Uterus (tissue), 4 donors: ENCODE results near the gene ZNF610. TPM values are rescaled to one million over a fixed set of nuclear protein-coding genes. Genes with fewer than 3 reads are reported as not detected.

Experiments
- DNase-seq, 2 donors: peaks; one replicate each; pipeline ENCODE4 v3.0.0-alpha.2; 2019 to 2020
- H3K27ac ChIP-seq, 2 donors: fragments of 200-600 bp; sonication (generic); 1 replicate in 1 of 2; 2 replicates in 1 of 2; pipeline ENCODE4 v1.5.1; 2016 to 2018
- H3K27me3 ChIP-seq, 2 donors: fragments of 200-600 bp; sonication (generic); one replicate each; pipeline ENCODE4 v1.5.1; 2018 to 2019; ENCODE audit warnings: control low read depth in 1 of 2
- H3K36me3 ChIP-seq, 2 donors: fragments of 200-600 bp; sonication (generic); one replicate each; pipeline ENCODE4 v1.5.1; 2019; ENCODE audit warnings: control low read depth in 1 of 2
- H3K4me1 ChIP-seq, 2 donors: fragments of 200-600 bp; sonication (generic); one replicate each; pipeline ENCODE4 v1.5.1; 2018 to 2019; ENCODE audit warnings: control low read depth in 1 of 2
- H3K4me3 ChIP-seq, 2 donors: fragments of 200-600 bp; sonication (generic); 1 replicate in 1 of 2; 2 replicates in 1 of 2; pipeline ENCODE4 v1.5.1; 2018 to 2019; ENCODE audit warnings: mild to moderate bottlenecking in 1 of 2
- H3K9me3 ChIP-seq, 2 donors: fragments of 200-600 bp; sonication (generic); one replicate each; pipeline ENCODE4 v1.5.1; 2019; ENCODE audit warnings: control low read depth in 1 of 2
- CTCF ChIP-seq, 4 experiments: fragments of 200-600 bp in 2 of 4; fragments of 450-650 bp in 2 of 4; sonication (generic) in 2 of 4; IDR thresholded peaks; one replicate each; pipeline ENCODE4 v1.5.1; 2016 to 2019; ENCODE audit warnings: antibody characterized with exemption in 4 of 4, mild to moderate bottlenecking in 2 of 4, moderate library complexity in 1 of 4
- POLR2A ChIP-seq, 2 donors: fragments of 450-650 bp; IDR thresholded peaks; one replicate each; pipeline ENCODE4 v1.6.1; 2016; ENCODE audit warnings: antibody characterized with exemption in 2 of 2, mild to moderate bottlenecking in 1 of 2, moderate library complexity in 1 of 2
- intact Hi-C: fragments of 100-400 bp; cut with DNase I; formaldehyde crosslinking; loops from one replicate; pipeline ENCODE4 v1.15.1; 2023; ENCODE audit warnings: low total_unique reads
- total RNA-seq, 4 donors: library from RNA; depleted of rRNA in 3 of 4; stranded (reverse); fragments of >200 nt in 3 of 4; gene quantifications; one replicate each; pipeline versions ENCODE4 v1.1.0 to v1.2.4, GENCODE V29; 2014 to 2023
- donor health status: DM: yes; HTN: yes; CAD: no.

ZNF610 gene
- total RNA-seq, 4 donors from 2014 or later, result 0.29 to 13.8 (median 3.0) TPM

- no peaks in the 10 kb centered on the region for H3K36me3 ChIP-seq
- no peaks in the 10 kb centered on the region for H3K4me1 ChIP-seq
- no peak overlapping the region for H3K27ac ChIP-seq
- intact Hi-C loops, result no loop called here
- H3K27me3 ChIP-seq, result no peaks in the 10 kb centered on the region
- TF ChIP-seq CTCF (IDR thresholded peaks at IDR 0.05) (no peak), POLR2A (IDR thresholded peaks at IDR 0.05) (no peak)
- no peak for DNase-seq
- H3K4me3 ChIP-seq, result no peak overlapping the region
- H3K9me3 ChIP-seq, result no peaks in the 10 kb centered on the region
Observed at GRCh38 chr19:52351512-52351911, 15.5 kb downstream of the ZNF610 start.

GRCh38 chr19:52366414-52366824 is 30.4 kb downstream of the ZNF610 start:
- H3K27ac ChIP-seq, result no peak overlapping the region
- no peaks in the 10 kb centered on the region for H3K4me1 ChIP-seq
- intact Hi-C loops, result no loop called here
- DNase-seq, result no peak
- no peak overlapping the region for H3K4me3 ChIP-seq
- H3K9me3 ChIP-seq, result peaks cover 0 to 37% of the 10 kb centered on the region in 2 donors
- H3K36me3 ChIP-seq, result no peaks in the 10 kb centered on the region
- TF ChIP-seq CTCF (IDR thresholded peaks at IDR 0.05), result no peak
- no peak for TF ChIP-seq POLR2A (IDR thresholded peaks at IDR 0.05)
- no peaks in the 10 kb centered on the region for H3K27me3 ChIP-seq

- Histone ChIP-seq H3K27ac (peak within 1 kb of the TSS; percentile 87 to 93), H3K4me3 (peak within 1 kb of the TSS; percentile 73 to 77), H3K27me3 (no peaks in the 10 kb centered on the region), H3K4me1 (no peaks in the 10 kb centered on the region), H3K9me3 (peaks cover 0 to 20% of the 10 kb centered on the region in 2 donors), H3K36me3 (no peaks in the 10 kb centered on the region)
- TF ChIP-seq POLR2A (IDR thresholded peaks at IDR 0.05) (peak; percentile 25 to 53), CTCF (IDR thresholded peaks at IDR 0.05) (no peak)
- intact Hi-C loops, result no loop called here
- peak; percentile 93 to 94 for DNase-seq
Observed at GRCh38 chr19:52369559-52370340, 33.7 kb downstream of the ZNF610 start, which contains the start of gene ZNF880. ZNF880 (plus strand) TSS chr19:52369923; CDS start chr19:52369966, 43 bp downstream.

- Histone ChIP-seq H3K4me1 (no peaks in the 10 kb centered on the region), H3K9me3 (peaks cover 0 to 17% of the 10 kb centered on the region in 2 donors), H3K27ac (peak overlapping the region; percentile 87 to 93), H3K36me3 (no peaks in the 10 kb centered on the region), H3K27me3 (no peaks in the 10 kb centered on the region), H3K4me3 (peak overlapping the region; percentile 73 to 77)
- TF ChIP-seq CTCF (IDR thresholded peaks at IDR 0.05) (no peak), POLR2A (IDR thresholded peaks at IDR 0.05) (no peak)
- intact Hi-C loops, result no loop called here
- DNase-seq, result no peak
Observed at GRCh38 chr19:52370341-52370710, 34.3 kb downstream of the ZNF610 start.

GRCh38 chr19:52391135-52391534 is 55.1 kb downstream of the ZNF610 start:
- Histone ChIP-seq H3K4me1 (no peaks in the 10 kb centered on the region), H3K4me3 (no peak overlapping the region), H3K27me3 (no peaks in the 10 kb centered on the region), H3K36me3 (no peaks in the 10 kb centered on the region), H3K27ac (no peak overlapping the region), H3K9me3 (peaks cover 4 to 21% of the 10 kb centered on the region in 2 donors)
- TF ChIP-seq CTCF (IDR thresholded peaks at IDR 0.05) (no peak), POLR2A (IDR thresholded peaks at IDR 0.05) (no peak)
- DNase-seq, result no peak
- intact Hi-C loops, result no loop called here
